Upper lobe of left lung (tissue), 4 donors: ENCODE results near the gene CEP55.

ENCODE experiments used
- CTCF ChIP-seq, 6 experiments: fragments of 450-650 bp in 4 of 6; fragments of 200-600 bp in 2 of 6; sonication (generic) in 2 of 6; IDR thresholded peaks; one replicate each; pipeline ENCODE4 v1.5.1; 2016 to 2019; ENCODE audit warnings: antibody characterized with exemption in 6 of 6
- POLR2A ChIP-seq, 4 donors: fragments of 450-650 bp; IDR thresholded peaks; one replicate each; pipeline ENCODE4 v1.5.1; 2016 to 2017; ENCODE audit warnings: antibody characterized with exemption in 4 of 4, mild to moderate bottlenecking in 2 of 4
- POLR2AphosphoS5 ChIP-seq, 2 donors: sonication (generic); formaldehyde crosslinking; IDR thresholded peaks; one replicate each; pipeline ENCODE4 v1.5.1; 2017; ENCODE audit warnings: antibody characterized with exemption in 2 of 2

- TF ChIP-seq CTCF (IDR thresholded peaks at IDR 0.05) (no peak), POLR2AphosphoS5 (IDR thresholded peaks at IDR 0.05) (no peak), POLR2A (IDR thresholded peaks at IDR 0.05) (no peak)
Measured at GRCh38 chr10:93577565-93577964, 81.2 kb downstream of the CEP55 start.
